SK-N-SH (cell line): ENCODE data around the gene INSRR. TPM values are rescaled to one million over a fixed set of nuclear protein-coding genes. Genes with fewer than 3 reads are reported as not detected.

Experiments used
- CTCF ChIA-PET: fragments of 300-600, 350-600 bp; formaldehyde crosslinking; extraction: SDS; loops from one replicate; lab custom pipeline; 2021; lab: Yijun Ruan, JAX
- POLR2A ChIA-PET: fragments of 350-600 bp; sonication (Branson Sonifier 250); formaldehyde crosslinking; extraction: SDS; loops from one replicate; lab custom pipeline; 2020; ENCODE audit warnings: antibody characterized with exemption, inconsistent platforms; lab: Yijun Ruan, JAX
- DNase-seq: peaks from one replicate; pipeline ENCODE4 v3.0.0; 2012
- H2AFZ ChIP-seq: fragments of 200-600 bp; sonication (generic); 2 replicates; pipeline ENCODE4 v1.8.1; 2016; ENCODE audit warnings: antibody characterized with exemption, mild to moderate bottlenecking, low read depth
- H3F3A ChIP-seq: fragments of 200-600 bp; sonication (generic); replicated peaks from 2 replicates; pipeline ENCODE3; 2016; ENCODE audit warnings: antibody characterized with exemption, mild to moderate bottlenecking; ENCODE audit not compliant: insufficient read depth
- H3K27ac ChIP-seq, 2 experiments: fragments of 200-500 bp in 1 of 2; fragments of 200-600 bp in 1 of 2; sonication (Bioruptor generic) in 1 of 2; sonication (generic), shearing (Covaris generic) in 1 of 2; 2 replicates each; pipeline versions ENCODE4 v1.5.1 to v1.6.1; 2014 to 2016; ENCODE audit warnings: low read depth in 2 of 2, inconsistent platforms in 1 of 2, low read length in 1 of 2, mild to moderate bottlenecking in 1 of 2, mixed read lengths in 1 of 2
- H3K27me3 ChIP-seq: fragments of 200-600 bp; sonication (generic), shearing (Covaris generic); 2 replicates; pipeline ENCODE4 v1.6.1; 2016; ENCODE audit warnings: mixed run types; ENCODE audit not compliant: insufficient read depth
- H3K36me3 ChIP-seq, 2 experiments: fragments of 200-500 bp in 1 of 2; fragments of 200-600 bp in 1 of 2; sonication (Bioruptor generic) in 1 of 2; sonication (generic) in 1 of 2; replicated peaks in 1 of 2; 2 replicates each; pipeline versions ENCODE3 to v1.5.1; 2014 to 2016; ENCODE audit warnings: low read length in 1 of 2, mild to moderate bottlenecking in 1 of 2; ENCODE audit not compliant: insufficient read depth in 2 of 2, control insufficient read depth in 1 of 2
- H3K4me1 ChIP-seq, 2 experiments: fragments of 200-500 bp in 1 of 2; fragments of 200-600 bp in 1 of 2; sonication (Bioruptor generic) in 1 of 2; sonication (generic), shearing (Covaris generic) in 1 of 2; 2 replicates each; pipeline versions ENCODE4 v1.5.1 to v1.6.1; 2014 to 2016; ENCODE audit warnings: low read depth in 1 of 2, low read length in 1 of 2, mixed run types in 1 of 2; ENCODE audit not compliant: insufficient read depth in 2 of 2, control insufficient read depth in 1 of 2
- H3K4me2 ChIP-seq: fragments of 200-600 bp; sonication (generic), shearing (Covaris generic); 2 replicates; pipeline ENCODE4 v1.6.1; 2017; ENCODE audit warnings: mixed run types
- H3K4me3 ChIP-seq, 2 experiments: fragments of 200-500 bp in 1 of 2; fragments of 200-600 bp in 1 of 2; sonication (Bioruptor generic) in 1 of 2; sonication (generic), shearing (Covaris generic) in 1 of 2; 2 replicates each; pipeline versions ENCODE4 v1.5.1 to v1.8.1; 2014 to 2016; ENCODE audit warnings: low read depth in 2 of 2, inconsistent platforms in 1 of 2, low read length in 1 of 2, mild to moderate bottlenecking in 1 of 2, mixed read lengths in 1 of 2, moderate library complexity in 1 of 2
- H3K79me2 ChIP-seq: fragments of 200-600 bp; sonication (generic); 2 replicates; pipeline ENCODE4 v1.8.1; 2017; ENCODE audit warnings: mild to moderate bottlenecking; ENCODE audit not compliant: insufficient read depth
- H3K9ac ChIP-seq: fragments of 200-600 bp; sonication (generic); 2 replicates; pipeline ENCODE4 v1.6.1; 2017; ENCODE audit warnings: mixed run types
- H3K9me2 ChIP-seq: fragments of 200-600 bp; sonication (generic); 2 replicates; pipeline ENCODE4 v1.6.1; 2017; ENCODE audit warnings: mixed run types
- H3K9me3 ChIP-seq: fragments of 200-600 bp; sonication (generic); 2 replicates; pipeline ENCODE4 v1.6.1; 2017; ENCODE audit warnings: mixed run types, mild to moderate bottlenecking, moderate library complexity
- H4K20me1 ChIP-seq: fragments of 200-600 bp; sonication (generic); 2 replicates; pipeline ENCODE4 v1.6.1; 2017; ENCODE audit warnings: mild to moderate bottlenecking, mixed run types; ENCODE audit not compliant: insufficient read depth
- CHD2 ChIP-seq: fragments of 150-350 bp; IDR thresholded peaks from 2 replicates; pipeline ENCODE4 v1.6.1; 2018; ENCODE audit warnings: low read length; ENCODE audit not compliant: partially characterized antibody
- EP300 ChIP-seq, 2 experiments: IDR thresholded peaks; 2 replicates each; pipeline versions ENCODE4 v1.4.0 to v1.6.1; 2012; ENCODE audit warnings: borderline replicate concordance in 1 of 2, low read depth in 1 of 2, low read length in 1 of 2
- FOXM1 ChIP-seq: IDR thresholded peaks from 2 replicates; pipeline ENCODE4 v1.4.0; 2012; ENCODE audit warnings: low read depth, mild to moderate bottlenecking
- GABPA ChIP-seq: IDR thresholded peaks from 2 replicates; pipeline ENCODE4 v1.4.0; 2012; ENCODE audit warnings: low read depth, mild to moderate bottlenecking
- GATA2 ChIP-seq: sonication (generic); formaldehyde crosslinking; IDR thresholded peaks from 2 replicates; pipeline ENCODE4 v1.5.0; 2020; ENCODE audit warnings: mild to moderate bottlenecking, missing genetic modification reagents
- IRF3 ChIP-seq: fragments of 150-350 bp; IDR thresholded peaks from 2 replicates; pipeline ENCODE4 v1.6.1; 2016; ENCODE audit warnings: mild to moderate bottlenecking, low read depth, low read length
- JUND ChIP-seq: IDR thresholded peaks from 2 replicates; pipeline ENCODE4 v1.4.0; 2012
- MAX ChIP-seq: IDR thresholded peaks from 2 replicates; pipeline ENCODE4 v1.4.0; 2012; ENCODE audit warnings: low read depth
- MXI1 ChIP-seq: IDR thresholded peaks from 2 replicates; pipeline ENCODE4 v1.6.1; 2012; ENCODE audit warnings: mild to moderate bottlenecking, low read depth, low read length, improper control_type of control experiment
- NRF1 ChIP-seq: IDR thresholded peaks from 2 replicates; pipeline ENCODE4 v1.6.1; 2012; ENCODE audit warnings: low read depth, mild to moderate bottlenecking, low read length
- POLR2AphosphoS5 ChIP-seq: IDR thresholded peaks from 2 replicates; pipeline ENCODE4 v1.6.1; 2012; ENCODE audit warnings: low read depth, low read length
- RCOR1 ChIP-seq: fragments of 150-350 bp; IDR thresholded peaks from 2 replicates; pipeline ENCODE4 v1.6.1; 2017; ENCODE audit warnings: antibody characterized with exemption, low read length
- REST ChIP-seq: IDR thresholded peaks from 2 replicates; pipeline ENCODE4 v1.6.1; 2012; ENCODE audit warnings: mild to moderate bottlenecking, low read depth, low read length, moderate library complexity
- RFX5 ChIP-seq: IDR thresholded peaks from 2 replicates; pipeline ENCODE4 v1.6.1; 2012; ENCODE audit warnings: mild to moderate bottlenecking, improper control_type of control experiment, low read length
- SIN3A ChIP-seq: IDR thresholded peaks from 2 replicates; pipeline ENCODE4 v1.6.1; 2012; ENCODE audit warnings: low read depth, mild to moderate bottlenecking, low read length, moderate library complexity, borderline replicate concordance
- USF2 ChIP-seq: fragments of 150-350 bp; IDR thresholded peaks from 2 replicates; pipeline ENCODE4 v1.6.1; 2017; ENCODE audit warnings: antibody characterized with exemption, low read length, low read depth, borderline replicate concordance
- YY1 ChIP-seq: IDR thresholded peaks from 2 replicates; pipeline ENCODE4 v1.4.0; 2012; ENCODE audit warnings: low read depth, mild to moderate bottlenecking
- WGBS: methylation state at CpG from one replicate; pipeline ENCODE4 v1.1.6; 2017; ENCODE audit warnings: low lambda C conversion rate; 5-methylcytosine and 5-hydroxymethylcytosine counted together
- polyA plus RNA-seq, 3 experiments: library from polyadenylated mRNA; depleted of rRNA; stranded (reverse); fragments of >200 nt; gene quantifications; 2 replicates each; pipeline ENCODE4 v1.2.3, GENCODE V29; 2012
- TF ChIP-seq, protein P1 (sequence below): IDR thresholded peaks from 2 replicates; pipeline ENCODE4 v1.4.0; 2012; ENCODE audit warnings: low read depth, borderline replicate concordance
- TF ChIP-seq, protein P2 (sequence below): IDR thresholded peaks from 2 replicates; pipeline ENCODE4 v1.4.0; 2012; ENCODE audit warnings: low read depth, borderline replicate concordance

Gene INSRR
- polyA plus RNA-seq, 1 of the 3 experiments (the other 2 are of a cell fraction) = 0.20 TPM

DNA sequence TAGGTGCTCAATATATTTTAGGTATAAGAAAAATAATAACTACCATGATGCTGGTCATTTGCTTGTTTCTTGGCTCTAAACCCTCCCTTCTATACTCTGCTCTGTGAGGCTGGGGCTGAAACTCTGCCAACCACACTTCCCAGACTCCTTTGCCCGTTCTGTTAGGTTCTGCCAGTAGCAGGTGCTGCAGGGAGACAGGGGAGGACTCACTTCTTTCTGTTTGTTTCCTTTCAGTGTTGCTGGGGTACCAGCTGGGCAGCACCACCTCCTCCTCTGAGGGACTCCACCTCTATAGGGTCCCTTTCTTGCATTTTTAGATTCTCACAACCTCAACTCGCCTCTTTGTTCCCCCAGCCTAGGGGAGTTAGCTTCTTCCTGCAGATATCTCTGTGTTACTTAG lies 25.3 kb downstream of the INSRR start:
- no peak for DNase-seq
- H3K9ac ChIP-seq = no peak overlapping the region
- H3K79me2 ChIP-seq = no peaks in the 10 kb centered on the region
- no peak overlapping the region for H3K27ac ChIP-seq
- no peak overlapping the region for H2AFZ ChIP-seq
- H3K36me3 ChIP-seq = no peaks in the 10 kb centered on the region
- ChIA-PET CTCF (interaction anchor here (0.6 to 12.8 kb wide), 11 partner anchors 7 to 232 kb away, joined by 3 to 476 read pairs (median 4); partner anchors contain the start of genes GPATCH4, INSRR, NTRK1 and PEAR1), POLR2A (interaction anchor here (0.7 to 1.5 kb wide), 4 partner anchors 19 to 127 kb away, joined by 3 to 4 read pairs (median 3); no protein-coding TSS in a partner anchor)
- no peaks in the 10 kb centered on the region for H3K9me3 ChIP-seq
- H3K4me3 ChIP-seq = no peak overlapping the region
- H3K4me1 ChIP-seq = peaks cover 0 to 57% of the 10 kb centered on the region in 2 experiments; a peak in 2 of 4 replicates
- no peaks in the 10 kb centered on the region for H3K9me2 ChIP-seq
- H3K27me3 ChIP-seq = peaks cover 9% of the 10 kb centered on the region; the same call in 1 of the 2 replicates
- H4K20me1 ChIP-seq = no peaks in the 10 kb centered on the region
- TF ChIP-seq RFX5 (no peak), JUND (no peak), MXI1 (no peak), GATA2 (CRISPR knock-in tag) (no peak), NRF1 (no peak), REST (no peak), EP300 (IDR thresholded peaks at IDR 0.05; ENCODE audit: borderline replicate concordance in 1 of 2, low read depth in 1 of 2, low read length in 1 of 2) (no peak), SIN3A (no peak), YY1 (no peak), POLR2AphosphoS5 (no peak), GABPA (no peak), MAX (no peak), IRF3 (no peak), FOXM1 (no peak), CHD2 (no peak), RCOR1 (no peak), USF2 (no peak)
- TF ChIP-seq, protein P1, sequence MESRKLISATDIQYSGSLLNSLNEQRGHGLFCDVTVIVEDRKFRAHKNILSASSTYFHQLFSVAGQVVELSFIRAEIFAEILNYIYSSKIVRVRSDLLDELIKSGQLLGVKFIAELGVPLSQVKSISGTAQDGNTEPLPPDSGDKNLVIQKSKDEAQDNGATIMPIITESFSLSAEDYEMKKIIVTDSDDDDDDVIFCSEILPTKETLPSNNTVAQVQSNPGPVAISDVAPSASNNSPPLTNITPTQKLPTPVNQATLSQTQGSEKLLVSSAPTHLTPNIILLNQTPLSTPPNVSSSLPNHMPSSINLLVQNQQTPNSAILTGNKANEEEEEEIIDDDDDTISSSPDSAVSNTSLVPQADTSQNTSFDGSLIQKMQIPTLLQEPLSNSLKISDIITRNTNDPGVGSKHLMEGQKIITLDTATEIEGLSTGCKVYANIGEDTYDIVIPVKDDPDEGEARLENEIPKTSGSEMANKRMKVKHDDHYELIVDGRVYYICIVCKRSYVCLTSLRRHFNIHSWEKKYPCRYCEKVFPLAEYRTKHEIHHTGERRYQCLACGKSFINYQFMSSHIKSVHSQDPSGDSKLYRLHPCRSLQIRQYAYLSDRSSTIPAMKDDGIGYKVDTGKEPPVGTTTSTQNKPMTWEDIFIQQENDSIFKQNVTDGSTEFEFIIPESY = no peak
- TF ChIP-seq, protein P2, sequence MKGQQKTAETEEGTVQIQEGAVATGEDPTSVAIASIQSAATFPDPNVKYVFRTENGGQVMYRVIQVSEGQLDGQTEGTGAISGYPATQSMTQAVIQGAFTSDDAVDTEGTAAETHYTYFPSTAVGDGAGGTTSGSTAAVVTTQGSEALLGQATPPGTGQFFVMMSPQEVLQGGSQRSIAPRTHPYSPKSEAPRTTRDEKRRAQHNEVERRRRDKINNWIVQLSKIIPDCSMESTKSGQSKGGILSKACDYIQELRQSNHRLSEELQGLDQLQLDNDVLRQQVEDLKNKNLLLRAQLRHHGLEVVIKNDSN = no peak
- 64% methylated on average over 2 of the region's 2 CpGs for WGBS
- H3F3A ChIP-seq = no peaks in the 10 kb centered on the region
- H3K4me2 ChIP-seq = no peak overlapping the region
